ENCODE results near the gene ZER1. TPM values are rescaled to one million over a fixed set of nuclear protein-coding genes. Genes with fewer than 3 reads are reported as not detected.

The ZER1 gene
- total RNA-seq, 1 experiment from 2014 or later, result 15.2 TPM

GRCh38 chr9:128757602-128758001 is 14.1 kb downstream of the ZER1 start:
- no peak for TF ChIP-seq CTCF (IDR thresholded peaks at IDR 0.05; ENCODE audit: unreplicated experiment)
- Mint-ChIP-seq H3K27ac (ENCODE audit: unreplicated experiment) (no peak overlapping the region), H3K4me1 (ENCODE audit: low read depth, unreplicated experiment) (no peaks in the 10 kb centered on the region), H3K9me3 (ENCODE audit: low read depth, unreplicated experiment) (no peaks in the 10 kb centered on the region), H3K36me3 (ENCODE audit: insufficient read depth, unreplicated experiment) (no peaks in the 10 kb centered on the region), H3K4me3 (ENCODE audit: low read depth, unreplicated experiment) (no peak overlapping the region), H3K27me3 (ENCODE audit: unreplicated experiment) (no peaks in the 10 kb centered on the region)
- no TSS peak for BruUV-seq (replicated peaks)
- no peak for DNase-seq
- intact Hi-C loops (cut with micrococcal nuclease; ENCODE audit: unreplicated experiment), result no loop called here
- CTCF ChIA-PET, result no interaction called here

- Mint-ChIP-seq H3K9me3 (ENCODE audit: low read depth, unreplicated experiment) (no peaks in the 10 kb centered on the region), H3K36me3 (ENCODE audit: insufficient read depth, unreplicated experiment) (peaks cover 10% of the 10 kb centered on the region), H3K4me3 (ENCODE audit: low read depth, unreplicated experiment) (no peak overlapping the region), H3K27me3 (ENCODE audit: unreplicated experiment) (no peaks in the 10 kb centered on the region), H3K27ac (ENCODE audit: unreplicated experiment) (no peak overlapping the region), H3K4me1 (ENCODE audit: low read depth, unreplicated experiment) (no peaks in the 10 kb centered on the region)
- intact Hi-C loops (cut with micrococcal nuclease; ENCODE audit: unreplicated experiment), result no loop called here
- no peak for DNase-seq
- TF ChIP-seq CTCF (IDR thresholded peaks at IDR 0.05; ENCODE audit: unreplicated experiment), result no peak
- CTCF ChIA-PET, result interaction anchor here (1.4 kb wide), 1 partner anchor 21 kb away, joined by 3 read pairs; no protein-coding TSS in a partner anchor
- no TSS peak for BruUV-seq (replicated peaks)
Observed at GRCh38 chr9:128753627-128754026, 18.1 kb downstream of the ZER1 start.

GRCh38 chr9:128750926-128751595 is 20.7 kb downstream of the ZER1 start:
- no peak overlapping the region for H3K4me3 Mint-ChIP-seq (ENCODE audit: low read depth, unreplicated experiment)
- no peak for DNase-seq
- H3K27ac Mint-ChIP-seq (ENCODE audit: unreplicated experiment), result no peak overlapping the region
- TF ChIP-seq CTCF (IDR thresholded peaks at IDR 0.05; ENCODE audit: unreplicated experiment), result no peak
- CTCF ChIA-PET, result no interaction called here
- BruUV-seq (replicated peaks), result no TSS peak
- intact Hi-C loops (cut with micrococcal nuclease; ENCODE audit: unreplicated experiment), result no loop called here
- H3K36me3 Mint-ChIP-seq (ENCODE audit: insufficient read depth, unreplicated experiment), result peaks cover 10% of the 10 kb centered on the region
- no peaks in the 10 kb centered on the region for H3K27me3 Mint-ChIP-seq (ENCODE audit: unreplicated experiment)
- H3K9me3 Mint-ChIP-seq (ENCODE audit: low read depth, unreplicated experiment), result no peaks in the 10 kb centered on the region
- no peaks in the 10 kb centered on the region for H3K4me1 Mint-ChIP-seq (ENCODE audit: low read depth, unreplicated experiment)

GRCh38 chr9:128747241-128747640 is 24.5 kb downstream of the ZER1 start:
- Mint-ChIP-seq H3K27me3 (ENCODE audit: unreplicated experiment) (no peaks in the 10 kb centered on the region), H3K9me3 (ENCODE audit: low read depth, unreplicated experiment) (no peaks in the 10 kb centered on the region), H3K4me1 (ENCODE audit: low read depth, unreplicated experiment) (no peaks in the 10 kb centered on the region), H3K27ac (ENCODE audit: unreplicated experiment) (no peak overlapping the region), H3K36me3 (ENCODE audit: insufficient read depth, unreplicated experiment) (peaks cover 10% of the 10 kb centered on the region), H3K4me3 (ENCODE audit: low read depth, unreplicated experiment) (no peak overlapping the region)
- DNase-seq, result no peak
- CTCF ChIA-PET, result no interaction called here
- intact Hi-C loops (cut with micrococcal nuclease; ENCODE audit: unreplicated experiment), result no loop called here
- no TSS peak for BruUV-seq (replicated peaks)
- TF ChIP-seq CTCF (IDR thresholded peaks at IDR 0.05; ENCODE audit: unreplicated experiment), result no peak

Measured in Calu3 (cell line).